Measurements from ENCODE around the gene TOMM34. TPM values are rescaled to one million over a fixed set of nuclear protein-coding genes. Genes with fewer than 3 reads are reported as not detected.

The TOMM34 gene
- total RNA-seq, 1 experiment from 2014 or later = 37.5 TPM

DNA sequence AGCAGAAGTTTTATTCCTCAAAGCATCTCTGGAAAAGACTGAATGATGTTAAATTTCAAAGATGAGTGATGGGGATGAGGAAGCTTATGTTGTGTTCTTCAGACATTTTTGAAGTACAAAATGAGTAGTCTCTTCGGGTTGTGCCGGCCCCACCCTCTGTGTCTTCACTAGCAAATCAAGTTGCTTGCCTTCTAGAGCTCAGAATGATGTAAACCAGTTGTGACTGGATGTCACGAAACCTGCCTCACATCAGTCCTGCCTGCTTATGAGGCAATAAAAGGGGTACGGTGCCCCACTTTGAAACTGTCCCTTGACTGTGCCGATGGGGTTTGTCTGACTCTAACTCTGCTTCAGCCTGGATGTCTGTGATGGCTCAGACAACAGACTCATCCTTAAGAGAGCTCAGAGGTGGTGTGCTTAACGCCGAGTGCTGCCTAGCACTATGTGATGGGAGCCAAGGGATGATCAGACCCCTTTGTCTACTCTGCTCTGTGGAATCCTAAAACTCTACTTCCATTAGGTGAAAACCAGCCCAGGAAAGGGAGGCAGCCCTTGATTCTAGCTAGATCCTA lies 19.0 kb downstream of the TOMM34 start:
- Mint-ChIP-seq H3K4me3 (no peak overlapping the region), H3K9me3 (no peaks in the 10 kb centered on the region), H3K36me3 (ENCODE audit: insufficient read depth in 1 of 3, low read depth in 3 of 3) (peaks cover 9 to 84% (median 57%) of the 10 kb centered on the region in 3 experiments; a peak in 6 of 7 replicates), H3K27ac (peak overlapping the region in 2 of 3 experiments; percentile 20 to 85; a peak in 2 of 7 replicates), H3K4me1 (no peaks in the 10 kb centered on the region), H3K27me3 (ENCODE audit: low read depth) (no peaks in the 10 kb centered on the region)
- Histone ChIP-seq H4K5ac (ENCODE audit: insufficient read length, low read depth, low read length) (no peak overlapping the region), H3K27ac (ENCODE audit: insufficient read length, low read depth, low read length) (no peak overlapping the region), H3K9ac (ENCODE audit: extremely low read depth, insufficient read length, low read length) (no peak overlapping the region), H3K4me1 (ENCODE audit: insufficient read depth, low read length) (no peaks in the 10 kb centered on the region), H3T11ph (ENCODE audit: low read length) (no peak overlapping the region), H3K14ac (ENCODE audit: insufficient read depth, low read length) (no peak overlapping the region), H2AK5ac (ENCODE audit: insufficient read length, low read length) (no peak overlapping the region), H2BK20ac (ENCODE audit: low read depth, low read length, poor library complexity, severe bottlenecking) (no peak overlapping the region), H2AFZ (ENCODE audit: low read length) (no peak overlapping the region), H3K4me2 (ENCODE audit: insufficient read depth, insufficient read length, low read length) (no peak overlapping the region), H2BK120ac (ENCODE audit: low read depth, low read length, poor library complexity, severe bottlenecking) (no peak overlapping the region), H3K27me3 (ENCODE audit: insufficient read depth, low read length) (no peaks in the 10 kb centered on the region), H3K4ac (ENCODE audit: low read depth, low read length) (no peak overlapping the region), H3K56ac (ENCODE audit: insufficient read length, low read depth, low read length) (no peak overlapping the region), H3K79me2 (ENCODE audit: insufficient read depth, low read length) (no peaks in the 10 kb centered on the region), H3K79me1 (ENCODE audit: insufficient read depth, low read depth, low read length, poor library complexity, severe bottlenecking) (no peaks in the 10 kb centered on the region), H3K23ac (ENCODE audit: insufficient read length, low read depth, low read length) (no peak overlapping the region), H3K18ac (ENCODE audit: insufficient read length, low read depth, low read length) (no peak overlapping the region), H2BK5ac (ENCODE audit: insufficient read length, low read length) (no peak overlapping the region), H4K20me1 (ENCODE audit: control insufficient read depth, insufficient read depth, insufficient read length) (no peaks in the 10 kb centered on the region), H2BK12ac (ENCODE audit: insufficient read length, low read depth, low read length) (no peak overlapping the region), H4K8ac (replicated peaks; ENCODE audit: insufficient read length, low read depth, low read length) (no peak overlapping the region), H4K91ac (ENCODE audit: insufficient read length, low read depth, low read length) (no peak overlapping the region), H3K9me3 (ENCODE audit: control insufficient read depth, low read depth, low read length) (no peaks in the 10 kb centered on the region), H3K23me2 (ENCODE audit: insufficient read length, low read depth, low read length, poor library complexity, severe bottlenecking) (no peaks in the 10 kb centered on the region), H2BK15ac (ENCODE audit: low read depth, low read length) (no peak overlapping the region)
- no peak for DNase-seq
- no CpG with 5 or more reads among the region's 7 CpGs for WGBS (ENCODE audit: extremely low coverage, insufficient read length, low lambda C conversion rate)
- TF ChIP-seq, protein P1, sequence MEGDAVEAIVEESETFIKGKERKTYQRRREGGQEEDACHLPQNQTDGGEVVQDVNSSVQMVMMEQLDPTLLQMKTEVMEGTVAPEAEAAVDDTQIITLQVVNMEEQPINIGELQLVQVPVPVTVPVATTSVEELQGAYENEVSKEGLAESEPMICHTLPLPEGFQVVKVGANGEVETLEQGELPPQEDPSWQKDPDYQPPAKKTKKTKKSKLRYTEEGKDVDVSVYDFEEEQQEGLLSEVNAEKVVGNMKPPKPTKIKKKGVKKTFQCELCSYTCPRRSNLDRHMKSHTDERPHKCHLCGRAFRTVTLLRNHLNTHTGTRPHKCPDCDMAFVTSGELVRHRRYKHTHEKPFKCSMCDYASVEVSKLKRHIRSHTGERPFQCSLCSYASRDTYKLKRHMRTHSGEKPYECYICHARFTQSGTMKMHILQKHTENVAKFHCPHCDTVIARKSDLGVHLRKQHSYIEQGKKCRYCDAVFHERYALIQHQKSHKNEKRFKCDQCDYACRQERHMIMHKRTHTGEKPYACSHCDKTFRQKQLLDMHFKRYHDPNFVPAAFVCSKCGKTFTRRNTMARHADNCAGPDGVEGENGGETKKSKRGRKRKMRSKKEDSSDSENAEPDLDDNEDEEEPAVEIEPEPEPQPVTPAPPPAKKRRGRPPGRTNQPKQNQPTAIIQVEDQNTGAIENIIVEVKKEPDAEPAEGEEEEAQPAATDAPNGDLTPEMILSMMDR (conservative IDR thresholded peaks at IDR 0.05) = no peak
